Mammary epithelial cell (primary cell): Measurements from ENCODE around the gene PSMD10.

Source experiments
- EZH2 ChIP-seq: IDR thresholded peaks from 2 replicates; pipeline ENCODE4 v1.6.1; 2012; ENCODE audit warnings: low read length, inconsistent platforms, borderline replicate concordance
- TF ChIP-seq, protein P1 (sequence below), 2 donors: IDR thresholded peaks in 1 of 2; conservative IDR thresholded peaks in 1 of 2; 2 replicates each; pipeline ENCODE4 v1.5.1; 2011 to 2012; ENCODE audit warnings: inconsistent platforms in 2 of 2, low read length in 2 of 2, mild to moderate bottlenecking in 2 of 2, control low read depth in 1 of 2, low read depth in 1 of 2; ENCODE audit not compliant: insufficient read depth in 1 of 2; ENCODE audit errors: extremely low read depth in 1 of 2

GRCh38 chrX:108105473-108105872, 14.1 kb upstream of the PSMD10 start:
- TF ChIP-seq, protein P1, sequence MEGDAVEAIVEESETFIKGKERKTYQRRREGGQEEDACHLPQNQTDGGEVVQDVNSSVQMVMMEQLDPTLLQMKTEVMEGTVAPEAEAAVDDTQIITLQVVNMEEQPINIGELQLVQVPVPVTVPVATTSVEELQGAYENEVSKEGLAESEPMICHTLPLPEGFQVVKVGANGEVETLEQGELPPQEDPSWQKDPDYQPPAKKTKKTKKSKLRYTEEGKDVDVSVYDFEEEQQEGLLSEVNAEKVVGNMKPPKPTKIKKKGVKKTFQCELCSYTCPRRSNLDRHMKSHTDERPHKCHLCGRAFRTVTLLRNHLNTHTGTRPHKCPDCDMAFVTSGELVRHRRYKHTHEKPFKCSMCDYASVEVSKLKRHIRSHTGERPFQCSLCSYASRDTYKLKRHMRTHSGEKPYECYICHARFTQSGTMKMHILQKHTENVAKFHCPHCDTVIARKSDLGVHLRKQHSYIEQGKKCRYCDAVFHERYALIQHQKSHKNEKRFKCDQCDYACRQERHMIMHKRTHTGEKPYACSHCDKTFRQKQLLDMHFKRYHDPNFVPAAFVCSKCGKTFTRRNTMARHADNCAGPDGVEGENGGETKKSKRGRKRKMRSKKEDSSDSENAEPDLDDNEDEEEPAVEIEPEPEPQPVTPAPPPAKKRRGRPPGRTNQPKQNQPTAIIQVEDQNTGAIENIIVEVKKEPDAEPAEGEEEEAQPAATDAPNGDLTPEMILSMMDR (conservative IDR thresholded peaks at IDR 0.05 in 1 of 2, IDR thresholded peaks at IDR 0.05 in 1 of 2; ENCODE audit: extremely low read depth in 1 of 2, insufficient read depth in 1 of 2, low read depth in 1 of 2, low read length in 2 of 2), result no peak
- TF ChIP-seq EZH2, result no peak
